Choroid plexus epithelial cell (primary cell): ENCODE data around the gene PCDHGA5.
A peak's percentile ranks its signal among the peaks of the same experiment; 100 is the strongest.

Experiments used
- DNase-seq: peaks from one replicate; pipeline ENCODE4 v3.0.0-alpha.2; 2010; ENCODE audit warnings: low read depth
- H3K4me3 ChIP-seq: 2 replicates; pipeline ENCODE4 v1.5.1; 2011; ENCODE audit warnings: low read depth, mild to moderate bottlenecking, control low read depth, low read length, moderate library complexity
- CTCF ChIP-seq: conservative IDR thresholded peaks from 2 replicates; pipeline ENCODE4 v1.5.1; 2011; ENCODE audit warnings: low read depth, mild to moderate bottlenecking, control low read depth, inconsistent platforms, low read length, moderate library complexity

Gene PCDHGA5

GRCh38 chr5:141355641-141356040 is 8.3 kb upstream of the PCDHGA5 start:
- TF ChIP-seq CTCF: no peak
- H3K4me3 ChIP-seq: no peak overlapping the region
- no peak for DNase-seq

- no peak for TF ChIP-seq CTCF
- no peak overlapping the region for H3K4me3 ChIP-seq
- DNase-seq: no peak
Observed at GRCh38 chr5:141356133-141356532, 7.8 kb upstream of the PCDHGA5 start.

GRCh38 chr5:141356950-141357349 is 7.0 kb upstream of the PCDHGA5 start:
- DNase-seq: no peak
- H3K4me3 ChIP-seq: no peak overlapping the region
- no peak for TF ChIP-seq CTCF

- peak within 1 kb of the TSS; percentile 32 for H3K4me3 ChIP-seq
- peak; percentile 40 for DNase-seq
- TF ChIP-seq CTCF: peak; percentile 34
Observed at GRCh38 chr5:141359790-141360426, 4.1 kb upstream of the PCDHGA5 start, which contains the start of gene PCDHGB2. PCDHGB2 (plus strand) TSS chr5:141359994; CDS start chr5:141360136, 142 bp downstream.

DNA sequence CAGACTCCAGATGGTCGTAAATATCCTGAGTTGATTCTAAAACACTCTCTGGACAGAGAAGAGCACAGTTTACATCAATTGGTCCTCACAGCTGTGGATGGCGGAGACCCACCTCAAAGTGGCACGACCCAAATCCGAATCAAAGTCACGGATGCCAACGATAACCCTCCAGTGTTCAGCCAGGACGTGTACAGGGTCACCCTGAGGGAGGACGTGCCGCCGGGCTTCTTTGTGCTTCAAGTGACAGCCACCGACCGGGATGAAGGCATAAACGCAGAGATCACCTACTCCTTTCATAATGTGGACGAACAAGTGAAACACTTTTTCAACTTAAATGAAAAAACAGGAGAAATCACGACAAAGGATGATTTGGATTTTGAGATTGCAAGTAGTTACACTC is 3.3 kb upstream of the PCDHGA5 start:
- DNase-seq: no peak
- TF ChIP-seq CTCF: no peak
- H3K4me3 ChIP-seq: no peak overlapping the region

DNA sequence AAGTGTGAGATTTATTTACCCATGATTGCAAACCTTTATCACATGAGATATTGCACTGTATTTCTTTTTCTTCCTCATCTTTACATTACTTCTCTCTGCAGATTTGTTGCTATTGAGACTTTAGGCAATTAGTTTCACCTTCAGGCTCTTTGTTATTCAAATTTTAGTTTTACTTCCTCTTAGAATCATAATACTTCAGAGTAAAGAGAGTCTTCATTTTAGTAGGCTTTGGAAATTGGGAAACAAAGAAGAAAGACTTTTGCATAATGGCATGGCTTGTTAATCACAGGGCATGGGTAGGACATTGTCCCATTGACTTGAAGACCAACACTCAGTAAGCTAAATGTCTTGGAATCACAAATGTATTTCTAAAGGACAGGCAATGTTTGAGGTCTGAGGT is 1.2 kb upstream of the PCDHGA5 start:
- TF ChIP-seq CTCF: no peak
- no peak overlapping the region for H3K4me3 ChIP-seq
- no peak for DNase-seq
